GM18867 (cell line): Measurements from ENCODE around the gene BCAR3.
"Not testable (repeated sequence)": the region's sequence is repeated elsewhere in the genome, so short reads cannot be mapped to it uniquely, and the experiment has no call there.

Experiments used
- ATAC-seq: cut with Tn5 transposase; IDR thresholded peaks from one replicate; pipeline ENCODE4 v1.9.1; 2021; ENCODE audit warnings: mild to moderate bottlenecking, moderate library complexity; ENCODE audit not compliant: unreplicated experiment

Gene BCAR3

GRCh38 chr1:93707956-93708355 lies 26.3 kb upstream of the BCAR3 start:
- ATAC-seq: peak; percentile 73

DNA sequence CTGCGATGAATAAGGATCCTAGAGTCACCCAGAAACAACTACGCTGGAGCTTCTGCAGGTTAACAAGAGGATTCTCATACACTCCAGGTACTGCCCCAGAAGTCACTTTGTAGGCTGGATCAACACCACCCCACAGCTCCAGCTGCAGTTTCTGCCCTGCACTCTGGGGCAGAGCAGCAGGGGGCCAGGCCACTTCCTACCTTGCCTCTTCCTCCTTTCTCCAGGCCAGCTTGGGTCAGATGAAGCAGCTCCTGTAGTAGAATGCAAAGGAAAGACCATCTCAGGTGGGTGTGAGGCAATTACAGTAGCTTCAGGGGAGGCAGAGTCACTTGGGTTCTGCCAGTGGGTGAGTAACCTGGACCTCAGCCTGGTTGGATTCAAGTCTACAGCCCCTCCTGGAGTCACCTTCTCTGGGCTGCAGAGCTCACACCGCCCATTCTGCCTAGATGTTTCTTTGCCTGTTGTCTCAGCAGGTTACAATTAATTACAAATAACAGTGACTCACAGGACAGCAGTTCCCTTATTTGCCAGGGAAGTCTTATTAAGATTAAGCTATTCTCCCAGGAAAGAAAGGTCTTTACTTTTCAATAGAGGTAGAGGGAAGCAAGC lies 24.4 kb upstream of the BCAR3 start:
- ATAC-seq: no peak

GRCh38 chr1:93704052-93704451 lies 22.4 kb upstream of the BCAR3 start:
- peak; percentile 57 for ATAC-seq

- ATAC-seq: no peak
Measured at GRCh38 chr1:93703643-93704042, 22.0 kb upstream of the BCAR3 start.

- no peak for ATAC-seq
Measured at GRCh38 chr1:93702828-93703183, 21.2 kb upstream of the BCAR3 start.

GRCh38 chr1:93702111-93702827 lies 20.6 kb upstream of the BCAR3 start:
- no peak for ATAC-seq

DNA sequence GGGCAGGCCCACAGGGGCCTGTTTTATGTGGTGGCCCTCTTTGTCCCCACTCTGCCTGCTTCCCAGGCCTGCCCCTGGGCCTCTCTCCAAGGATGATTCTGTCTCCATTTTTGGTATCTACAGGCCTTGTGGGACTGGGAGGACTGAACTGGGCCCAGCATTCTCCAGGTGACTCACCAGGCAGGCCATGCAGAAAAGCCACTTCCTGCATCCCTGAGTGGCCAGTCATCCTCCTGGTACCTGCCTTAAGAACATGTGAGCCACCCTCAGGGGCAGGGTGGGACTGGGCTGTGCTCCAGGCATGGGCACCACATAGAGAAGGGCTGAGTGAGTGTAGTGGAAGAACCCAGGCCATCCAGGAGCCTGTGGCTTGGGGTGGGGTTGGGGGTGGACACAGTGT lies 20.0 kb upstream of the BCAR3 start:
- no peak for ATAC-seq

DNA sequence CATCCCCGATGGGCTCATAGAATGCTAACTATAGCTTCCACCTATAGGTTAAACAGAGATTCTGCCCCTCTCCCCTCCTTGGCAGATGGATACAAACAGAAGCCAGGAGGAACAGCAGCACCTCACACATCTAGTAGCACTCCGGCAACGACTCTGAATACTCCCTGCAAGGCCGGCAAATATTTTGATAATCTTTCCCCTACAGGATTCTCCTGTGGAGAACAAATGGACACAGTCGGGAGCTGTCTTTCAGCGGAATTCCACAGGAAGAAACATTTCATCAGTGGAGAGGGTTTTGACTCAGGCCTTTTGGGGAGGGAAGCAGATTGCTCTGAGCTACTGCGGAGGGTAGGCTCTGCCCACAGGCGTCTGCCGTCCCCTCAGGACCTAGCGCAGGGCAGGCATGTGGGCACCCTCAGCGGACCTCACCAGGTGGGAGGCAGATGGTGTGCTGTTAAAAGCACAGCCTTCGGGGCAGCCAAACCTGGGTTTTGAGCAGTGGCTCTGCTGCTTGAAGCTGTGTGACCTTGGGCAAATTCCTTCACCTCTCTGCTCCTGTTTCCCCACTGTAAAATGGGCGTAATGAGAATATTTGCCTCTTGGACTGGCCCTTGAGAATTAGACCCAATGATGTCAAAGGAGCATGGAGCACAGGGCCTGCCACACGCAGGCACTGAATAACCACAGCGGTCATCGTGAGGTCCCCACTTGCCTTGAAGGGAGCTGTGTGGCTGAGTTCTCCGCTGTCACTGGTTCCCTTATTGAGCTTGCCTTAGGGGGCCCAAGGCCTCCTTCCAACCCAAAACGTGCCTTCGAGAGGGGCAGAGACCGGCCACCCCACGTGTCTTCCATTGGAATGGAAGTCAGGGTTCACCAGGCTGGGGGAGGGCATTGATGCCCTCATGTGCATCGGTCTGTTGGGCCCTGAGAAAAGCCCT lies 19.2 kb upstream of the BCAR3 start:
- ATAC-seq: no peak

DNA sequence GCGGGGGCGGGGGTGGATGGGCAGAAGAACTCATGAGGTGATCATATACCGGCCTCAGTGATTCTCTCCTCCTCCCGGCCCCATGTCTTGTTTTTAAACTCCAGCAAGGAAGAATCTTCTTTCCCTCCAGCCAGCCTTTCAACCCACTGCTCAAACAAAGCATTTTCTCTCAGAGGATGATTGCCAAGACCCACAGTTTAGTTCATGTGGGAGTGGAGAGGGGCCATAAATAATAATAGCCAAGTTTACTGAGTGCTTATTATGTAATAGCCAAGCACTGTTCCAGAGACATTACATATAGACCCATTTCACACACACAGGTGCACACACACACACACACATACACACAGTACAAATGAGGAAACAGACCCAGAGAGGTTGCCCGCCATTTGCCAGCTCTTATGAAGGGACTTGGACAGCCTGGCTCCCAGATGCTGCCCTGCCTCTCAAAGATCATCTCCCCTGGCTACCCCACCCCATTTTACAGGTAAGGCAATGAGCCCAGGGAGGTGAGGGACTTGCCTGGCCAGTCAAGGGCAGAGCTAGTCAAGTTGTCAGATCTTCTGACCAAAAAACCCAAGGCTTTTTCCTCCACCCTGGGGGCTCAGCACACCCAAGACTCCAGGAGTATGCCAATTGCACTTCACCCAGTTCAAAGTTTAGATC lies 18.0 kb upstream of the BCAR3 start:
- no peak for ATAC-seq

GRCh38 chr1:93699049-93699384 lies 17.4 kb upstream of the BCAR3 start:
- no peak for ATAC-seq

DNA sequence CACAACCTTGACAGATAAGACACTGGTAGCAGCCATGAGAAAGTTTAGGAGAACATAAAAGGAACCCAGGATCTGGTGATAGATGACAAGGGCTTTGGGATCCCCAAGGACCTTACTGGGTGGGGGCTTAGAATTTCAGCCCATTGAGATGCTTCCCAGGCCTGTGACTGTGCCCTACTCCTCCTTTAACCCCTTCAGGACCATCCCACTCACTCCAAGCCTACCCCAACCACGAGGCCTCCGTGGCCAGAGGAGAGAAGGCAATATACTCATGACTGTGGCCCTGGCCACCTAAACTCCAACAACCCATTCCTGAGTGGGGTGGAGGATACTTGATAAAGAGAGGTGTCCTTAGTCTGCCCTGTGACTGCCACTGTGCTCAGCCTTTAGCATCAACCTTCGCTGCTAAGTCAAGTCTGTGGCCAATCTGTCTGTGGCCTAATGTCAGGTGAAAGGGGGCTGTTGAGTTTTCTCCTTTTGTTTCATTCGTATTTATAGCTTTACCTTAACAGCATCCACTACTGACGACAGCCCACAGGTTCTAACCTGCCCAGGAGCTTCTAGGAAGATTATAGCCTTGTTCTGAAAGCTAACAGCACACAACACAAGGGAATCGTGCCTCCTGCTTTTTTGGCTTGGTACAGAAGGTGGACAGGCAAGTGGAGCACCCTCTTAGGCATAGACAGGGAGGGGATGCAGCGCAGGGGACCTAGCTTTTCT lies 16.9 kb upstream of the BCAR3 start:
- ATAC-seq: no peak

GRCh38 chr1:93697566-93697965 lies 15.9 kb upstream of the BCAR3 start:
- not testable (repeated sequence) for ATAC-seq

DNA sequence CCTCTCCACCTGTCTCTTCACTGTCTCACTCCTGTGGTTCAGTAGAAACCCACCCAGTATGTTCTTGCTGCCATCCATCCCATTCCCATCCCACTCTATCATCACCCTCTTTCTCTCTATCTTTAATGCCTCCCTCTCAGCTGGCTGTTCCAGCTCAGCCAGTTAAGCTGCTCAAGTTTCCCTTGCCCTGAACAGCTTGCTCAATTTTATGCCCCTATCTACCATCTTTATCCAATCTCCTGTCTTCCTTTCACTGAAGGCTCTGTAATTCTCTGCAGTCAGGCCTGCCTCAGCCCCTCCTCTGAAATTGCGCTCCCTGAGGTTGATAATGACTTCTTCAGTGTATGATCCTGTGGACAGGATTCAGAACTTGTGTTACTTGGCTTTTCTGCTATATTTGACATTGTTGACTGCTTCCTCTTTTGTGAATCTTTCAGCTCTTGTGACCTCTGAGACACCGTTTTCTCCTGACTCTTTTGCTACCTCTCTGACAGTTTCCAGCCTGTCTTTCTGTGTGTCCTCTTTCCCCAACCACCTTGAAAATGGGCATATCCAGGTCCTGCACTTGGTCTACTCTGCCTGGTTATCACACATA lies 13.9 kb upstream of the BCAR3 start:
- ATAC-seq: peak; percentile 42

- no peak for ATAC-seq
Measured at GRCh38 chr1:93694819-93695218, 13.2 kb upstream of the BCAR3 start.

DNA sequence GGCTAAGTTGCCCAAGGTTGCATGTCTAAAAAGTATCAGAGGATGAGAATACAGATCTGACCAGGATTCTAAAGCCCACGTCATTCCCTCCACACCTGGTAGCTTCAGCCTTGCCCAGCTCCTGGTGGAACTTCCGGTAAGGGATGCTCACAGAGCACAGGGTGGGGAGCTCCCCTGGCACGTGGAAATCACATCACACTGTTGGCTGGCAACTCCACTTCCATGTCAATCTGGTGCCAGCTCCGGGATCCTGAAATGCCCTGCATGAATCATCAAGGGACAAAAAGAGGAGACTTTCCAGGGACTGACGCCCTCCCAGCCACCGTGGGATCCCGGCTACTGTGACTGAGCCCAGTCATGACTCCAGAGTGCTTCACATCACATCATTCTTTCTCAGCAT lies 12.4 kb upstream of the BCAR3 start:
- ATAC-seq: no peak

DNA sequence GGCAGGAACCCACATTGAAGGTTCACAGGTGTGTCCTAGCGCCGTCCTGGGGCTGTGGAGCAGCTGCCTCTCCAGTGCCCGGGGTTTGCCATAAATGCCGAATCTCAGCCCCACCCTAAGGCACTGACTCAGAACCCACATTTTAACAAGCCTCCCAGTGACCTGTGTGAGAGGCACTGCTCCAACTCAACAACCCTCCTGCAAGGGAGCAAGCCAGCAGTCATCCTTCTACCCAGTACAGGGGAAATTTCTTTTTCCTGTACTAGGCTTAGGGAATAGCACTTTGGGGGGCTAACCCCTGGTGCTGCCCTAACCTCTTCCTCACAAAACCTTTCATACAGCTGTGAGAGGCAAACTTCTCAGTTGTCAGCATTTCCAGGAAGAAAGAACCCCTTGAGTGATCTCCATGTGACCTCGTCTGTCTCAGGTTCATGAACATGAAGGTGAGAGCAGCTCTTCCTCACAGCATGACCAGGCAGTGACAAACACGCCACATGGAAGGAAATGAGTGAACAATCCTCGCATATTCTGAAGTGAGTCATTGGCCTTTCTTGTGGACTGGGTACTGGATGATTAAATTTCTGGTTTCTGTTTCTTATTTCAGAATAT lies 11.4 kb upstream of the BCAR3 start:
- ATAC-seq: peak; percentile 74

DNA sequence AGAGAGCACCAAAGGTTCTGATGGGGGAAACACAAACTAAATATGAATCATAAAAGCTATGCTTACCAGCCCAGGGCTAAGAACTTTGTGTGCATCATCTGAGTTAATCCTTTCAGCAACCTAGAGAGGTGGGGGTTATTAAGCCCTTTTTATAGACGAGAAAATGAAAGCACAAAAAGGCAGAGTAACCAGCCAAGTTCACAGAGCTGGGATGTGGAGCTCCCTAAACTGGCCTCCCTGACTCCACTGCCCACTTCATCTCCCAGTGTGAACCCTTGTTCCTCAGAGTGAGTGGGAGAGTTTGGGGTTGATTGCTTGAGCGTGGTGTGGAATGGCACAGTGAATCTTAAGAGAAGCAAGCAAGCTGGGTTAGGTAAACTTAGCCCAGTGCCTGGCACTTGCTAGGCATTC lies 10.8 kb upstream of the BCAR3 start:
- ATAC-seq: no peak

DNA sequence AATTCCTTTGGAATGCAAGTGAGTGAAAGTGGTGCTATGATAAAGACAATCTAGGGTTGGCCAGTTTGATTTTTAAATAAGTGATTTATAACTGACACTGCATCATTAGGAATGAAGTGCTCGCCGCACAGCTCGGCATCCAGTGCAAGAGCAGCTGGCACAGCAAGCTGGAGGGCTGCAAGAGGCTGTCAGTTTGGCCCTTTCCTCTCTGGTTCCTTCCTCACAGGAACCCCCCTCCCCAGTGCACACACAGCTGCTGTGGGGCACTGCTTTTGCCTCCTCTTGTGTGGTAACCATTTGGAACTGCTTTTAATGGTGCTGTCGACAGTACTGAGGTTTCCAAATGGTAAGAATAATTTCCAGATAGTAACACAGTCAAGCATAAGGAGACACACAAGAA lies 10.4 kb upstream of the BCAR3 start:
- ATAC-seq: no peak

GRCh38 chr1:93690921-93691789 lies 9.5 kb upstream of the BCAR3 start:
- no peak for ATAC-seq
